Muscle layer of duodenum (tissue), 2 donors: ENCODE results near the gene MAP2K5.

Experiments
- H3K27ac ChIP-seq: one replicate; pipeline ENCODE4 v1.7.0; 2013; ENCODE audit warnings: mild to moderate bottlenecking, low read length
- H3K27me3 ChIP-seq: one replicate; pipeline ENCODE4 v1.7.0; 2013; ENCODE audit warnings: low read depth, mild to moderate bottlenecking, control low read depth, low read length
- H3K36me3 ChIP-seq, 2 donors: one replicate each; pipeline ENCODE4 v1.7.0; 2013; ENCODE audit warnings: low read length in 2 of 2, control low read depth in 1 of 2, mild to moderate bottlenecking in 1 of 2; ENCODE audit not compliant: insufficient read depth in 2 of 2, control insufficient read depth in 1 of 2
- H3K4me1 ChIP-seq, 2 donors: one replicate each; pipeline ENCODE4 v1.7.0; 2013; ENCODE audit warnings: low read length in 2 of 2, mild to moderate bottlenecking in 2 of 2, control low read depth in 1 of 2, moderate library complexity in 1 of 2; ENCODE audit not compliant: insufficient read depth in 2 of 2, control insufficient read depth in 1 of 2
- H3K4me3 ChIP-seq, 2 donors: one replicate each; pipeline ENCODE4 v1.7.0; 2013; ENCODE audit warnings: low read length in 2 of 2, low read depth in 1 of 2, mild to moderate bottlenecking in 1 of 2
- H3K9me3 ChIP-seq, 2 donors: one replicate each; pipeline ENCODE4 v1.7.0; 2013; ENCODE audit warnings: low read length in 2 of 2, control low read depth in 1 of 2, mild to moderate bottlenecking in 1 of 2; ENCODE audit not compliant: control insufficient read depth in 1 of 2
- donor health status: healthy.

The MAP2K5 gene

DNA sequence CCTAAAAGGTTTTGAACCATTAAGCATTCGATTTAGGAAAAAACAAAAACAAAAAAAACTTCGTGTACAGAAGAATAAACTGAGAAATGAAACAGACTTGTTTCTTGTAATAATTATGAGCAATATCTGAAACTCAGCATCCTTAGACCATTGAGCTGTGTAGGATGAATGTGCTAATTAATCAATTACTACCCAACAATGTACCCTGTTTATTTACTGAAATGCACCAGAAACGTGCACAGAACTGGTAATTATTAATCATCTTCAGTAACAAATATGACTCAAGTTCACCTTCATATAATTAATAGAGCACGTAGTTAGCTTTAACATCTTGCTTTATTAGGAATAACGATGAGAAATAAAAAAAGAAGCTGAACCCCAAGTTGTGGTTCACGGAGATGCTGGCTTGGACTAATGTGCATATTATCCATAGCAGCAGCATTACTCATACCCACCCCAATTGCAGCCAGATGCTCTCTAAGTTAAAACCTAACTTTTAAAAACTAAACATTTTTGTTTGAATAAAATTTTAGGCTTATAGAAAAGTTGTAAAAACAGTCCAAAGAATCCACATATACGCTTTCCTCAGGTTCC, 31.8 kb upstream of the MAP2K5 start:
- Histone ChIP-seq H3K27ac (no peak overlapping the region), H3K9me3 (no peaks in the 10 kb centered on the region), H3K36me3 (peaks cover 5 to 18% of the 10 kb centered on the region in 2 donors), H3K4me1 (no peaks in the 10 kb centered on the region), H3K4me3 (no peak overlapping the region), H3K27me3 (no peaks in the 10 kb centered on the region)

DNA sequence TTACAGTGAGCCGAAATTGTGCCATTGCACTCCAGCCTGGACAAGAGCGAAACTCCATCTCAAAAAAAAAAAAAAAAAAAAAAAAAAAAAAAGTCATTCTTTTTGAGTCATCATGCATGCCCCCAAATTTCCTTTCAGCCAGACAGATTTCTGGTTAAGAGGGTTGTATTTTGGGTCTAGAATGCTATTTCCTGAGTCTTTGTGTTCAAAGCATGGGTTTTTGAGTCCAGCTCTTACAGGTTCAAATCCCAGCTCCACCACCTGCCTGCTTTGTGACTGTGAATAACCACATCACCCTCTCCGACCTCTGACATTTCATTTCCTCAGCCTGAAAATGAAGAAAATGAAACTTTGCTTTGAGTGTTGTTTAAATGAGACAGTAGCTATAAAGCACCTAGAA, 30.9 kb upstream of the MAP2K5 start:
- no peaks in the 10 kb centered on the region for H3K27me3 ChIP-seq
- H3K36me3 ChIP-seq = peaks cover 5 to 18% of the 10 kb centered on the region in 2 donors
- H3K4me1 ChIP-seq = no peaks in the 10 kb centered on the region
- no peaks in the 10 kb centered on the region for H3K9me3 ChIP-seq
- no peak overlapping the region for H3K27ac ChIP-seq
- H3K4me3 ChIP-seq = no peak overlapping the region

DNA sequence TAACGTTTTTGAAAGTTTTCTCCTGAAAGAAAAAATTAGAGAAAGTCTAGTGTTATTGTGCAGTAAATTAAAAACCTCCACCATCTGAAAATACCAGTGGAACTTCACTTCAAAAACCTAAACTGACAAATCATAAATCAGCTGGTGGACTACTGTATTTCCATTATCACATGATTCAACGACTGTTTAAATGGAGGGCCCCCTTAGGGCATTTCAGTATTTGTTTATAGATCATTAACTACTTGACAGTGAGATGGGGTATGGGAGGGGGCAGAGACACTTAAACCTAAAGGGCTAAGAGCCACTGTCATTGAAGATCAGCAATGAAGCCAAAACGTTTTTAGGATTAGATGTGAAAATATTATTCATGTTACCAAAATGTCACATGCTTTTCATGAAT, 30.4 kb upstream of the MAP2K5 start:
- no peak overlapping the region for H3K27ac ChIP-seq
- H3K4me1 ChIP-seq = no peaks in the 10 kb centered on the region
- H3K4me3 ChIP-seq = no peak overlapping the region
- peaks cover 5 to 18% of the 10 kb centered on the region in 2 donors for H3K36me3 ChIP-seq
- H3K27me3 ChIP-seq = no peaks in the 10 kb centered on the region
- no peaks in the 10 kb centered on the region for H3K9me3 ChIP-seq

GRCh38 chr15:67512933-67513714, 29.4 kb upstream of the MAP2K5 start:
- H3K36me3 ChIP-seq = peaks cover 5 to 18% of the 10 kb centered on the region in 2 donors
- no peaks in the 10 kb centered on the region for H3K27me3 ChIP-seq
- no peaks in the 10 kb centered on the region for H3K9me3 ChIP-seq
- no peaks in the 10 kb centered on the region for H3K4me1 ChIP-seq
- H3K27ac ChIP-seq = no peak overlapping the region
- H3K4me3 ChIP-seq = no peak overlapping the region

DNA sequence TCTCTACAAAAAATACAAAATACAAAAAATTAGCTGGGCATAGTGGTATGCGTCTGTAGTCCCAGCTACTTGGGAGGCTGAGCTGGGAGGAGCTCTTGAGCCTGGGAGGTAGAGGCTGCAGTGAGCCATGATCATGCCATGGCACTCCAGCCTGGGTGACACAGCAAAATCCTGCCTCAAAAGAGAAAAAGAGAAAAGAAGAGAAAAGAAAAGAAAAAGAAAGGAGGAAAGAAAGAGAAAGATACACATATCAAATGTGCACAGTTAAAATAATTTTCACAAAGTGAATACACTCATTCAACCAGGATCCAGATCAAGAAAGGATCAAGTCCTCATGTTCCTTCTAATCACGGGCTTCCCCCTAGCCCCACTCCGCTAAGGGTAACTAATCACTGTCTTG, 27.4 kb upstream of the MAP2K5 start:
- Histone ChIP-seq H3K4me3 (no peak overlapping the region), H3K36me3 (peaks cover 5 to 16% of the 10 kb centered on the region in 2 donors), H3K9me3 (no peaks in the 10 kb centered on the region), H3K27me3 (no peaks in the 10 kb centered on the region), H3K27ac (no peak overlapping the region), H3K4me1 (no peaks in the 10 kb centered on the region)

DNA sequence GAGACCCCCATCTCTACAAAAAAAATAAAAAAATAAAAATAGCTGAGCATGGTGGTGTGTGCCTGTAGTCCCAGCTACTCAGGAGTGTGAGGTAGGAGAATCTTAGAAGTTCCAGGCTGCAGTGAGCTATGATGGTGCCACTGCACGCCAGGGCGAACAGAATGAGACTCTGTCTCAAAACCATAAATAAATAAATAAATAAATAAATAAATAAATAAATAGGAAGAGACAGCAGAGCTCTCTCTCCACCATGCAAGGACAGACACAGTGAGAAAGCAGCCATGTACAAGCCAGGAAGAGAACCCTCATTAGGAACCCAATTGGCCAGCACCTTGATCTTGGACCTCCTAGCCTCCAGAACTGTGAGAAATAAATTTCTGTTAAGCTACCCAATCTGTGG, 26.9 kb upstream of the MAP2K5 start:
- Histone ChIP-seq H3K27me3 (no peaks in the 10 kb centered on the region), H3K9me3 (no peaks in the 10 kb centered on the region), H3K36me3 (peaks cover 5 to 13% of the 10 kb centered on the region in 2 donors), H3K4me3 (no peak overlapping the region), H3K4me1 (no peaks in the 10 kb centered on the region), H3K27ac (no peak overlapping the region)

DNA sequence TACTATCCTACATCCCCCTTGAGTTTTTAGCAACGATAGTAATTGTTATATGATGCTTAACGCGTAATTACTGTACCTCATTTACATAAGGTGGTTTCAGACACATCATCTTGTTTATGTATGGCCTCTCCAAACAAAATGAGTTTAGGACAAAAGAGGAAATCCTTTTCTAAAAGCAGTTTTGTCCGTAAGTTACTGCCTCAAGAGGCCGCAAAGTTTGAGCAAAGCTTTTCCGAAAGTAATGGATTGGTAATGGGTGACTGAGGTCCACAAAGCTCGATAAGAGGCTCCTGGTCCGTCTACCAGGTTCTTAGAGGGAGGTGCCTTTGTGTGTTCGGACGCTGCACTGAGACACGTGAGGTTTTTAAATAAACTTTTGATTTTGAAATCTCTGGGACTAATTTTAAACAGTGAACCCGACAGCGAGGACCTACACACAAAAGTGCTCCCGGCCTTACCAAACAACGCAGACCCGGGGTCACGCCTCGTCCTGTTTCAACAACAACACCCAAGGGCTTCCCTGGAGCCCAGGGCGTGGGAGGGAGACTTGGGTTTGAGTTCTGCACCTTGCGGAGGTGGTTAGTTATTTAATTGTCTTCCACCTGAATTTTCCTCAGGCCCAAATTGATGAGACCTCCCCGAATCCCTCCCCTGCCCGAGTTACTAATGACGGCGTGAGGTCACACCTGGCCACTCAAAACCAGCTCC, 22.0 kb upstream of the MAP2K5 start:
- H3K4me1 ChIP-seq = peaks cover 7 to 19% of the 10 kb centered on the region in 2 donors
- H3K36me3 ChIP-seq = peaks cover 0 to 7% of the 10 kb centered on the region in 2 donors
- H3K27ac ChIP-seq = peak overlapping the region; percentile 92
- no peaks in the 10 kb centered on the region for H3K27me3 ChIP-seq
- no peaks in the 10 kb centered on the region for H3K9me3 ChIP-seq
- peak overlapping the region; percentile 87 to 96 for H3K4me3 ChIP-seq

DNA sequence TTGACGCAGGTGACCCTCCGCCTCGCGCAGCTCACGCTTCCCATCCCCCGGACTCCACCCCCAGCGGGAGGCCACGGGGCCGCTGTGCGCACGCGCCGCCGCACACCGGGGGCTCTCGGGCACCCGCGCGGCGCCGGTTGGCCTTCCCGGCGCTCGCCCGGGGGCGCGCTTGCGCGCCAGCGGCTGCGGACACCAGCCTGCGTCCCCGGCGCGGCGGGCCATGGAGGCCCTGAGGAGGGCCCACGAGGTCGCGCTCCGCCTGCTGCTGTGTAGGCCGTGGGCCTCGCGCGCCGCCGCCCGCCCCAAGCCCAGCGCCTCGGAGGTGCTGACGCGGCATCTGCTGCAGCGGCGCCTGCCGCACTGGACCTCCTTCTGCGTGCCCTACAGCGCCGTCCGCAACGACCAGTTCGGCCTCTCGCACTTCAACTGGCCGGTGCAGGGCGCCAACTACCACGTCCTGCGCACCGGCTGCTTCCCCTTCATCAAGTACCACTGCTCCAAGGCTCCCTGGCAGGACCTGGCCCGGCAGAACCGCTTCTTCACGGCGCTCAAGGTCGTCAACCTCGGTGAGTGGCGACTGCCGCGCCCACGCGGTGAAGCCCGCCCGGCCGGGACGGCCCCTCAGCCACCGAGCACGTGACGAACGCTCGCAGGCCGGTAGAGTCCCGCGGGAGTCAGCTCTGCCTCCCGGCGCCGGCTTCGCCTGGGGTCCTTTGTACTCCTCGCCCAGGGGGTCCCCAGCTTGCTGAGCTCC, 21.3 kb upstream of the MAP2K5 start, which contains the start of gene C15orf61:
C15orf61 (plus strand) TSS at position 103 of the 754 bp plus-strand sequence; CDS start at position 221, 118 bp downstream.
- H3K4me3 ChIP-seq = peak within 1 kb of the TSS; percentile 88 to 96
- peaks cover 7 to 19% of the 10 kb centered on the region in 2 donors for H3K4me1 ChIP-seq
- H3K27ac ChIP-seq = peak within 1 kb of the TSS; percentile 92
- H3K27me3 ChIP-seq = no peaks in the 10 kb centered on the region
- H3K9me3 ChIP-seq = no peaks in the 10 kb centered on the region
- H3K36me3 ChIP-seq = peaks cover 0 to 7% of the 10 kb centered on the region in 2 donors

GRCh38 chr15:67521783-67522568, 20.5 kb upstream of the MAP2K5 start:
- Histone ChIP-seq H3K27ac (peak overlapping the region; percentile 82), H3K4me3 (peak overlapping the region; percentile 88 to 96), H3K4me1 (peaks cover 7 to 19% of the 10 kb centered on the region in 2 donors), H3K27me3 (no peaks in the 10 kb centered on the region), H3K36me3 (peaks cover 0 to 7% of the 10 kb centered on the region in 2 donors), H3K9me3 (no peaks in the 10 kb centered on the region)

GRCh38 chr15:67523330-67523729, 19.2 kb upstream of the MAP2K5 start:
- H3K27ac ChIP-seq = no peak overlapping the region
- no peaks in the 10 kb centered on the region for H3K9me3 ChIP-seq
- H3K27me3 ChIP-seq = no peaks in the 10 kb centered on the region
- peaks cover 8 to 14% of the 10 kb centered on the region in 2 donors for H3K36me3 ChIP-seq
- peaks cover 7 to 19% of the 10 kb centered on the region in 2 donors for H3K4me1 ChIP-seq
- no peak overlapping the region for H3K4me3 ChIP-seq
